Astrocyte (in vitro differentiated cells and primary cell): Measurements from ENCODE around the gene S100A9.

Source experiments
- CTCF ChIP-seq: IDR thresholded peaks from 2 replicates; pipeline ENCODE4 v1.5.1; 2011; ENCODE audit warnings: low read depth, mild to moderate bottlenecking, inconsistent platforms, low read length, moderate library complexity; ENCODE audit not compliant: insufficient read depth
- EZH2 ChIP-seq: IDR thresholded peaks from 2 replicates; pipeline ENCODE4 v1.6.1; 2012; ENCODE audit warnings: mild to moderate bottlenecking, low read length, inconsistent platforms; ENCODE audit not compliant: insufficient read depth

GRCh38 chr1:153389973-153390879 lies 32.6 kb downstream of the S100A9 start:
- TF ChIP-seq CTCF (no peak), EZH2 (no peak)
